SK-N-SH (cell line): Measurements from ENCODE around the gene ZNF577. TPM values are rescaled to one million over a fixed set of nuclear protein-coding genes. Genes with fewer than 3 reads are reported as not detected.

Experiments
- CTCF ChIA-PET: fragments of 300-600, 350-600 bp; formaldehyde crosslinking; extraction: SDS; loops from one replicate; lab custom pipeline; 2021; lab: Yijun Ruan, JAX
- POLR2A ChIA-PET: fragments of 350-600 bp; sonication (Branson Sonifier 250); formaldehyde crosslinking; extraction: SDS; loops from one replicate; lab custom pipeline; 2020; ENCODE audit warnings: antibody characterized with exemption, inconsistent platforms; lab: Yijun Ruan, JAX
- DNase-seq: peaks from one replicate; pipeline ENCODE4 v3.0.0; 2012
- H2AFZ ChIP-seq: fragments of 200-600 bp; sonication (generic); 2 replicates; pipeline ENCODE4 v1.8.1; 2016; ENCODE audit warnings: antibody characterized with exemption, mild to moderate bottlenecking, low read depth
- H3F3A ChIP-seq: fragments of 200-600 bp; sonication (generic); replicated peaks from 2 replicates; pipeline ENCODE3; 2016; ENCODE audit warnings: antibody characterized with exemption, mild to moderate bottlenecking; ENCODE audit not compliant: insufficient read depth
- H3K27ac ChIP-seq, 2 experiments: fragments of 200-500 bp in 1 of 2; fragments of 200-600 bp in 1 of 2; sonication (Bioruptor generic) in 1 of 2; sonication (generic), shearing (Covaris generic) in 1 of 2; 2 replicates each; pipeline versions ENCODE4 v1.5.1 to v1.6.1; 2014 to 2016; ENCODE audit warnings: low read depth in 2 of 2, inconsistent platforms in 1 of 2, low read length in 1 of 2, mild to moderate bottlenecking in 1 of 2, mixed read lengths in 1 of 2
- H3K27me3 ChIP-seq: fragments of 200-600 bp; sonication (generic), shearing (Covaris generic); 2 replicates; pipeline ENCODE4 v1.6.1; 2016; ENCODE audit warnings: mixed run types; ENCODE audit not compliant: insufficient read depth
- H3K36me3 ChIP-seq, 2 experiments: fragments of 200-500 bp in 1 of 2; fragments of 200-600 bp in 1 of 2; sonication (Bioruptor generic) in 1 of 2; sonication (generic) in 1 of 2; replicated peaks in 1 of 2; 2 replicates each; pipeline versions ENCODE3 to v1.5.1; 2014 to 2016; ENCODE audit warnings: low read length in 1 of 2, mild to moderate bottlenecking in 1 of 2; ENCODE audit not compliant: insufficient read depth in 2 of 2, control insufficient read depth in 1 of 2
- H3K4me1 ChIP-seq, 2 experiments: fragments of 200-500 bp in 1 of 2; fragments of 200-600 bp in 1 of 2; sonication (Bioruptor generic) in 1 of 2; sonication (generic), shearing (Covaris generic) in 1 of 2; 2 replicates each; pipeline versions ENCODE4 v1.5.1 to v1.6.1; 2014 to 2016; ENCODE audit warnings: low read depth in 1 of 2, low read length in 1 of 2, mixed run types in 1 of 2; ENCODE audit not compliant: insufficient read depth in 2 of 2, control insufficient read depth in 1 of 2
- H3K4me2 ChIP-seq: fragments of 200-600 bp; sonication (generic), shearing (Covaris generic); 2 replicates; pipeline ENCODE4 v1.6.1; 2017; ENCODE audit warnings: mixed run types
- H3K4me3 ChIP-seq, 2 experiments: fragments of 200-500 bp in 1 of 2; fragments of 200-600 bp in 1 of 2; sonication (Bioruptor generic) in 1 of 2; sonication (generic), shearing (Covaris generic) in 1 of 2; 2 replicates each; pipeline versions ENCODE4 v1.5.1 to v1.8.1; 2014 to 2016; ENCODE audit warnings: low read depth in 2 of 2, inconsistent platforms in 1 of 2, low read length in 1 of 2, mild to moderate bottlenecking in 1 of 2, mixed read lengths in 1 of 2, moderate library complexity in 1 of 2
- H3K79me2 ChIP-seq: fragments of 200-600 bp; sonication (generic); 2 replicates; pipeline ENCODE4 v1.8.1; 2017; ENCODE audit warnings: mild to moderate bottlenecking; ENCODE audit not compliant: insufficient read depth
- H3K9ac ChIP-seq: fragments of 200-600 bp; sonication (generic); 2 replicates; pipeline ENCODE4 v1.6.1; 2017; ENCODE audit warnings: mixed run types
- H3K9me2 ChIP-seq: fragments of 200-600 bp; sonication (generic); 2 replicates; pipeline ENCODE4 v1.6.1; 2017; ENCODE audit warnings: mixed run types
- H3K9me3 ChIP-seq: fragments of 200-600 bp; sonication (generic); 2 replicates; pipeline ENCODE4 v1.6.1; 2017; ENCODE audit warnings: mixed run types, mild to moderate bottlenecking, moderate library complexity
- H4K20me1 ChIP-seq: fragments of 200-600 bp; sonication (generic); 2 replicates; pipeline ENCODE4 v1.6.1; 2017; ENCODE audit warnings: mild to moderate bottlenecking, mixed run types; ENCODE audit not compliant: insufficient read depth
- CHD2 ChIP-seq: fragments of 150-350 bp; IDR thresholded peaks from 2 replicates; pipeline ENCODE4 v1.6.1; 2018; ENCODE audit warnings: low read length; ENCODE audit not compliant: partially characterized antibody
- CTCF ChIP-seq: fragments of 200-600 bp; sonication (generic); IDR thresholded peaks from 2 replicates; pipeline ENCODE4 v1.6.1; 2017; ENCODE audit warnings: antibody characterized with exemption, mild to moderate bottlenecking, moderate library complexity
- ELF1 ChIP-seq: IDR thresholded peaks from 2 replicates; pipeline ENCODE4 v1.4.0; 2012
- EP300 ChIP-seq, 2 experiments: IDR thresholded peaks; 2 replicates each; pipeline versions ENCODE4 v1.4.0 to v1.6.1; 2012; ENCODE audit warnings: borderline replicate concordance in 1 of 2, low read depth in 1 of 2, low read length in 1 of 2
- GATA2 ChIP-seq: sonication (generic); formaldehyde crosslinking; IDR thresholded peaks from 2 replicates; pipeline ENCODE4 v1.5.0; 2020; ENCODE audit warnings: mild to moderate bottlenecking, missing genetic modification reagents
- IRF3 ChIP-seq: fragments of 150-350 bp; IDR thresholded peaks from 2 replicates; pipeline ENCODE4 v1.6.1; 2016; ENCODE audit warnings: mild to moderate bottlenecking, low read depth, low read length
- JUND ChIP-seq: IDR thresholded peaks from 2 replicates; pipeline ENCODE4 v1.4.0; 2012
- NRF1 ChIP-seq: IDR thresholded peaks from 2 replicates; pipeline ENCODE4 v1.6.1; 2012; ENCODE audit warnings: low read depth, mild to moderate bottlenecking, low read length
- RAD21 ChIP-seq: IDR thresholded peaks from 2 replicates; pipeline ENCODE4 v1.6.1; 2012; ENCODE audit warnings: mild to moderate bottlenecking, low read length
- RCOR1 ChIP-seq: fragments of 150-350 bp; IDR thresholded peaks from 2 replicates; pipeline ENCODE4 v1.6.1; 2017; ENCODE audit warnings: antibody characterized with exemption, low read length
- REST ChIP-seq: IDR thresholded peaks from 2 replicates; pipeline ENCODE4 v1.6.1; 2012; ENCODE audit warnings: mild to moderate bottlenecking, low read depth, low read length, moderate library complexity
- RFX5 ChIP-seq: IDR thresholded peaks from 2 replicates; pipeline ENCODE4 v1.6.1; 2012; ENCODE audit warnings: mild to moderate bottlenecking, improper control_type of control experiment, low read length
- TAF1 ChIP-seq: IDR thresholded peaks from 2 replicates; pipeline ENCODE4 v1.6.1; 2012; ENCODE audit warnings: low read depth, mild to moderate bottlenecking, low read length, moderate library complexity, borderline replicate concordance
- ZBTB33 ChIP-seq: IDR thresholded peaks from 2 replicates; pipeline ENCODE4 v1.4.0; 2012; ENCODE audit warnings: low read depth, borderline replicate concordance
- WGBS: methylation state at CpG from one replicate; pipeline ENCODE4 v1.1.6; 2017; ENCODE audit warnings: low lambda C conversion rate; 5-methylcytosine and 5-hydroxymethylcytosine counted together
- polyA plus RNA-seq, 3 experiments: library from polyadenylated mRNA; depleted of rRNA; stranded (reverse); fragments of >200 nt; gene quantifications; 2 replicates each; pipeline ENCODE4 v1.2.3, GENCODE V29; 2012

Gene ZNF577
- polyA plus RNA-seq, 1 of the 3 experiments (the other 2 are of a cell fraction): 6.8 TPM

- POLR2A ChIA-PET: no interaction called here
- 94% methylated on average over 4 of the region's 4 CpGs for WGBS
- Histone ChIP-seq H3K9me3 (peaks cover 27% of the 10 kb centered on the region), H2AFZ (no peak overlapping the region), H3K9me2 (no peaks in the 10 kb centered on the region)
- CTCF ChIA-PET: no interaction called here
- TF ChIP-seq RCOR1 (no peak), REST (no peak), JUND (no peak), ELF1 (no peak), IRF3 (no peak), NRF1 (no peak), GATA2 (CRISPR knock-in tag) (no peak), CTCF (no peak), RAD21 (no peak), RFX5 (no peak), TAF1 (no peak), CHD2 (no peak), EP300 (IDR thresholded peaks at IDR 0.05; ENCODE audit: borderline replicate concordance in 1 of 2, low read depth in 1 of 2, low read length in 1 of 2) (no peak), ZBTB33 (no peak)
- TF ChIP-seq, all 33 proteins: peak for 0
- Histone ChIP-seq H3K4me3 (peak overlapping the region in 1 of 2 experiments; percentile 17; a peak in 1 of 4 replicates), H3K27me3 (no peaks in the 10 kb centered on the region), H3K4me1 (no peaks in the 10 kb centered on the region), H3K4me2 (no peak overlapping the region), H3K27ac (no peak overlapping the region), H4K20me1 (no peaks in the 10 kb centered on the region), H3K36me3 (peaks cover 42 to 44% of the 10 kb centered on the region in 2 experiments), H3K9ac (no peak overlapping the region), H3F3A (no peaks in the 10 kb centered on the region), H3K79me2 (no peaks in the 10 kb centered on the region)
- DNase-seq: no peak
Measured at GRCh38 chr19:51873097-51873496, 14.7 kb downstream of the ZNF577 start.
